Heart right ventricle (tissue), 16 donors: ENCODE data around the gene FAM234B. TPM values are rescaled to one million over a fixed set of nuclear protein-coding genes. Genes with fewer than 3 reads are reported as not detected.

Source experiments
- ATAC-seq, 8 donors: fragments of 200-7000 bp; cut with Tn5 transposase; one replicate each; pipeline ENCODE4 v1.9.1; 2020; ENCODE audit warnings: mild to moderate bottlenecking in 8 of 8, moderate library complexity in 8 of 8, moderate number of reproducible peaks in 1 of 8
- DNase-seq, 2 donors: peaks; one replicate each; pipeline ENCODE4 v3.0.0-alpha.2; 2020
- H3K27ac ChIP-seq, 10 donors: fragments of 200-600 bp; sonication (generic) in 2 of 10; one replicate each; pipeline versions ENCODE4 v1.5.0 to v1.8.0; 2020 to 2022; ENCODE audit warnings: mild to moderate bottlenecking in 3 of 10
- H3K27me3 ChIP-seq, 7 donors: fragments of 200-600 bp; one replicate each; pipeline ENCODE4 v1.8.0; 2021 to 2022; ENCODE audit warnings: mild to moderate bottlenecking in 2 of 7
- H3K36me3 ChIP-seq, 9 donors: fragments of 200-600 bp; sonication (generic) in 1 of 9; one replicate each; pipeline versions ENCODE4 v1.5.0 to v1.8.0; 2020 to 2022; ENCODE audit warnings: mild to moderate bottlenecking in 2 of 9
- H3K4me1 ChIP-seq, 9 donors: fragments of 200-600 bp; sonication (generic) in 1 of 9; one replicate each; pipeline versions ENCODE4 v1.5.0 to v1.8.0; 2020 to 2022; ENCODE audit warnings: mild to moderate bottlenecking in 4 of 9
- H3K4me3 ChIP-seq, 10 donors: fragments of 200-600 bp; sonication (generic) in 2 of 10; one replicate each; pipeline versions ENCODE4 v1.5.0 to v1.8.0; 2020 to 2022; ENCODE audit warnings: mild to moderate bottlenecking in 7 of 10, moderate library complexity in 2 of 10
- H3K9me3 ChIP-seq, 11 donors: fragments of 200-600 bp in 10 of 11; sonication (generic) in 2 of 11; one replicate each; pipeline versions ENCODE4 v1.5.0 to v1.8.0; 2013 to 2022; ENCODE audit warnings: mild to moderate bottlenecking in 2 of 11, control low read depth in 1 of 11, moderate library complexity in 1 of 11
- CTCF ChIP-seq, 9 donors: fragments of 200-600 bp; sonication (generic) in 2 of 9; IDR thresholded peaks; one replicate each; pipeline versions ENCODE4 v1.5.0 to v1.8.0; 2021 to 2022; ENCODE audit warnings: antibody characterized with exemption in 9 of 9, mild to moderate bottlenecking in 5 of 9, moderate library complexity in 1 of 9
- WGBS, 2 donors: extraction: QIAGEN DNeasy Blood & Tissue Kit; methylation state at CpG; one replicate each; pipeline ENCODE4 v1.1.7; 2013; ENCODE audit warnings: inconsistent platforms in 1 of 2; 5-methylcytosine and 5-hydroxymethylcytosine counted together
- intact Hi-C, 10 donors: fragments of 100-400 bp; cut with DNase I; formaldehyde crosslinking; loops; one replicate each; pipeline versions ENCODE4 v1.11.1 to v1.14.2; 2022
- polyA plus RNA-seq, 2 donors: library from polyadenylated mRNA; stranded (reverse); fragments of 200-250 nt; gene quantifications; one replicate each; pipeline ENCODE4 v1.2.3, GENCODE V29; 2013
- total RNA-seq, 10 donors: library from RNA; stranded (reverse); fragmentation: NEBNext Ultra II Directional in 3 of 10; extraction: Animal tissue kit (Norgen Biotek cat#: 25700) in 3 of 10; gene quantifications; one replicate each; pipeline versions ENCODE4 v1.2.1 to v1.2.4, GENCODE V29; 2021 to 2023
- donor health status: Arrhythmogenic right ventricular cardiomyopathy.
- donor health status: ischemic (EF 13 %, LVEDD 7.1; RV severe dilation, severe dysfunction).
- donor health status: healthy with polysubstance abuse.
- donor health status: DM: no; HTN: yes; CAD: no.
- donor health status: DM: no; HTN: no; CAD: no.
- donor health status: ischemic (EF 25% LVEDD 6.9; RV normal size, moderate dysfunction).
- donor health status: ischemic (EF 25% LVEDD 5.7; RV mildly dilated, moderate dysfunction).
- donor health status: healthy.
- donor health status: DM: yes; HTN: yes; CAD: no.
- donor health status: Ischemic cardiomyopathy.
- donor health status: ischemic (EF 35%, LVEDD 5.7; RV mildly dilated, moderate dysfunction).
- donor health status: nonischemic (EF 11% LVEDD 7.7; RV severe dilation, severe dysfunction).
- donor health status: DM: yes; HTN: yes; CAD: no.
- donor health status: PGD.
- donor health status: ischemic (EF 29% LVEDD 5.4; RV normal size, mild dysfunction).
- donor health status: nonischemic (EF 23%, LVEDD 6.1; RV moderate dilation, normal function).

FAM234B gene
- total and polyA plus RNA-seq, 12 donors = 0.59 to 3.6 (median 2.2) TPM

- Histone ChIP-seq H3K27me3 (no peaks in the 10 kb centered on the region), H3K27ac (peak overlapping the region; percentile 78 to 99 (median 92)), H3K4me1 (peaks cover 5 to 64% (median 43%) of the 10 kb centered on the region in 9 donors), H3K9me3 (no peaks in the 10 kb centered on the region), H3K36me3 (no peaks in the 10 kb centered on the region), H3K4me3 (peak overlapping the region; percentile 58 to 98 (median 86))
- intact Hi-C loops = loop anchor here in 6 of 10 donors (5.0 to 10.0 kb wide), 6 partner anchors 42 to 214 kb away; partner anchors contain the start of genes GSG1 (in 2 of the 6) and FAM234B (in 1 of the 6)
- ATAC-seq = peak; percentile 10 to 62 (median 42)
- WGBS, 2 donors = 0 to 1% methylated on average over 16 of the region's 16 CpGs
- no peak for DNase-seq
- TF ChIP-seq CTCF (IDR thresholded peaks at IDR 0.05) = no peak
Observed at GRCh38 chr12:13000616-13000924, 43.6 kb upstream of the FAM234B start.

DNA sequence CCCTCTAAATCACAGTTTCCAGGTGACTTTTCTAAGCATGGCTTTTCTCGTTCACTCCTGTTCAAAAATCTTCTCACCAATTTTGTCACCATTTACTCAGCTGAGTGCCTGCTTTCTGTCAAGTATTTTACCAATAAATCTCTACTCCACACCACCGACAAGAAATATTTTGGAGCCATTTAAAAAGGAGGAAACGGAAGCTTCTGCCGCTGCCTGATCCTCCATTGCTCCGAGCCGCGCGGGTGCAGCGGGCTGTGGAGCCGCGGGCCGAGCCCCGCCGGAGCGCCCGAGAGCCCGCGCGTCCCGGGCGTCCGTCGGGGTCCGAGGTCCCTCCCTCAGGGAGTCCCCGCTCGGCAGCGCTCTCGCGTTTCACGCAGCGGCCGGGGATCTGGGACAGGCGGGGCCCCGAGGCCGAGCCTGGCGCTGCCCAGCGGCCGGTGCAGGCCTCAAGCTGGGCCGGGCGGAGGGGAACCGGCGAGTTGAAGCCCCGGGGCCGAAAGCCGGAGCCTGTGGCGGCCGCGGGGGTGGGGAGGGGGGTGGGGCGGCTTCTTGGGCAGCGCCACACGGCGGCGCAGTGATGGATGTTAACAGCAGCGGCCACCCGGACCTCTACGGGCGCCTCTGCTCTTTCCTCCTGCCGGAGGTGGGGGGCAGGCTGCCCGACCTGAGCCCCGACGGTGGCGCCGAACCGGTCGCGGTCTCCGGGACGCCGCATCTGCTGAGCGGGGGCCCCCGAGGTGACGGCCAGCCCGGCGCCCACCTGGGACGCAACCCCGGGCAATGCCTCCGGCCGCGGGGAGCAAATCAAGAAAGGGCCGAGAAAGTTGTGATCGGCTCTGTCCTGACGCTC lies 43.0 kb upstream of the FAM234B start:
- peak overlapping the region; percentile 78 to 99 (median 92) for H3K27ac ChIP-seq
- intact Hi-C loops = loop anchor here in 6 of 10 donors (5.0 to 10.0 kb wide), 6 partner anchors 41 to 214 kb away; partner anchors contain the start of genes GSG1 (in 2 of the 6) and FAM234B (in 1 of the 6)
- DNase-seq (peak; percentile 40 to 58), ATAC-seq (peak; percentile 36 to 60 (median 47))
- no peaks in the 10 kb centered on the region for H3K27me3 ChIP-seq
- H3K36me3 ChIP-seq = no peaks in the 10 kb centered on the region
- WGBS, 2 donors = 1% methylated on average over 75 to 82 of the region's 82 CpGs
- H3K4me3 ChIP-seq = peak overlapping the region; percentile 58 to 98 (median 86)
- peaks cover 5 to 58% (median 40%) of the 10 kb centered on the region in 9 donors for H3K4me1 ChIP-seq
- no peaks in the 10 kb centered on the region for H3K9me3 ChIP-seq
- TF ChIP-seq CTCF (IDR thresholded peaks at IDR 0.05) = peak in 8 of 9 donors; percentile 37 to 68 (median 46)

GRCh38 chr12:13001775-13002040 lies 42.5 kb upstream of the FAM234B start:
- Histone ChIP-seq H3K36me3 (no peaks in the 10 kb centered on the region), H3K4me1 (peaks cover 5 to 52% (median 35%) of the 10 kb centered on the region in 9 donors), H3K4me3 (peak overlapping the region; percentile 58 to 98 (median 86)), H3K27me3 (no peaks in the 10 kb centered on the region), H3K9me3 (no peaks in the 10 kb centered on the region), H3K27ac (peak overlapping the region; percentile 78 to 99 (median 92))
- DNase-seq (no peak), ATAC-seq (no peak)
- intact Hi-C loops = loop anchor here in 6 of 10 donors (5.0 to 10.0 kb wide), 6 partner anchors 41 to 213 kb away; partner anchors contain the start of genes GSG1 (in 2 of the 6) and FAM234B (in 1 of the 6)
- WGBS, 2 donors = 49 to 50% methylated on average over 16 of the region's 16 CpGs
- no peak for TF ChIP-seq CTCF (IDR thresholded peaks at IDR 0.05)

DNA sequence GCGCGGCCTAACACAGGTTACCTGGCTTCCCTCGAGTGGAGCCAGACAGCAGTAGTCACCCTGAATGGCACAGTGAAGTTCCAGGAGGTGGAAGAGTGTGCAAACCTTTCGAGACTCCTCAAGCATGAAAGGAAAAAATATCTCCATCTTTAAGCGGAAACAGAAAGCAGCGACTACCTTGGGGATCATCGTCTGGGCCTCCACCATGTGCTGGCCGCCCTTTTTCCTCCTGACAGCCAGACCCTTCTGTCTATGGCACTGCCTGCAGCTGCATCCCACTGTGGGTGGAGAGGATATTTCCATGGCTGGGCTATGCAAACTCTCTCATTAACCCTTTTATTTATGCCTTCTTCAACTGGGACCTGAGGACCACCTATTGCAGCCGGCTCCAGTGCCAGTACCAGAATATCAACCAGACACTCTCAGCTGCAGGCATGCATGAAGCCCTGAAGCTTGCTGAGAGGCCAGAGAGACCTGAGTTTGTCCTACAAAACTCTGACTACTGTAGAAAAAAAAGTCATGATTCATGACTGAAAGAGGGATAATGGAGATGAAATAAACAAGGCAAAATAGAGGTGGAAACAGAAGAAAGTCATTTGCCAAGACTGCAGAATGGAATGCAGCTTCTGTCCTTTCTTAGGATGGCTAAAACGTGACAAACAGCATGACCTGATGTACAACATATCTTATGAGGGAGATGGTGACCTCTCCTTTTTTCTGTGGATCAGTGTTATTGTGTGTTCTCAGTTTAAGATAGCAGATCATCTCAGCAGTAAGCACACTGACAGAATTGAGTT lies 41.7 kb upstream of the FAM234B start:
- Histone ChIP-seq H3K4me3 (peak overlapping the region in 2 of 10 donors; percentile 89 to 98), H3K9me3 (no peaks in the 10 kb centered on the region), H3K36me3 (no peaks in the 10 kb centered on the region), H3K27ac (no peak overlapping the region), H3K27me3 (no peaks in the 10 kb centered on the region), H3K4me1 (peaks cover 5 to 45% (median 27%) of the 10 kb centered on the region in 9 donors)
- intact Hi-C loops = loop anchor here in 6 of 10 donors (5.0 to 10.0 kb wide), 6 partner anchors 40 to 212 kb away; partner anchors contain the start of genes GSG1 (in 2 of the 6) and FAM234B (in 1 of the 6)
- ATAC-seq = no peak
- no peak for TF ChIP-seq CTCF (IDR thresholded peaks at IDR 0.05)
- WGBS, 2 donors = 97 to 98% methylated on average over 10 of the region's 10 CpGs
- DNase-seq = no peak
